ENCODE results near the gene LENG1.

Gene LENG1

DNA sequence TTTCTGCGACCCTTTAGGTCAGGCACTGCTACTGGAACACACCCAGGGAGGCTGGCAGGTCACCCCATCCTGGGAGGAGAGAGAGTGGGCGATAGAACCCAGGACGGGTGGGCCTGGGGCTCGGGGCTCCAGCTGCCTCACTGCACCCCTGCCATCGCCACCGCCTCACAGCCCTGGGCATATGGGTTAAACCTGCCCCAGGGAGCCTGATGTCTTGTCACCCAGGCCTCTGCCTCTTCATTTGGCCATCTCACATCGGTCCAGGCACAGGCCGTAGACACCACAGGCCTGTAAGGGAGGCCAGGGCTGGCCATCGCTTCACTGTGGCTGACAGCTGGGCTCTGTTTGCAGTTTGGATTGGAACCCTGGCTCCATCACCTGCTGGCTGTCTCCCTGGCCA, 33.8 kb downstream of the LENG1 start:
- no peak overlapping the region for H3K27ac ChIP-seq (ENCODE audit: low read depth, low read length)
- TF ChIP-seq EZH2phosphoT487 (conservative IDR thresholded peaks at IDR 0.05; ENCODE audit: low read length): no peak
- TF ChIP-seq, protein P1, sequence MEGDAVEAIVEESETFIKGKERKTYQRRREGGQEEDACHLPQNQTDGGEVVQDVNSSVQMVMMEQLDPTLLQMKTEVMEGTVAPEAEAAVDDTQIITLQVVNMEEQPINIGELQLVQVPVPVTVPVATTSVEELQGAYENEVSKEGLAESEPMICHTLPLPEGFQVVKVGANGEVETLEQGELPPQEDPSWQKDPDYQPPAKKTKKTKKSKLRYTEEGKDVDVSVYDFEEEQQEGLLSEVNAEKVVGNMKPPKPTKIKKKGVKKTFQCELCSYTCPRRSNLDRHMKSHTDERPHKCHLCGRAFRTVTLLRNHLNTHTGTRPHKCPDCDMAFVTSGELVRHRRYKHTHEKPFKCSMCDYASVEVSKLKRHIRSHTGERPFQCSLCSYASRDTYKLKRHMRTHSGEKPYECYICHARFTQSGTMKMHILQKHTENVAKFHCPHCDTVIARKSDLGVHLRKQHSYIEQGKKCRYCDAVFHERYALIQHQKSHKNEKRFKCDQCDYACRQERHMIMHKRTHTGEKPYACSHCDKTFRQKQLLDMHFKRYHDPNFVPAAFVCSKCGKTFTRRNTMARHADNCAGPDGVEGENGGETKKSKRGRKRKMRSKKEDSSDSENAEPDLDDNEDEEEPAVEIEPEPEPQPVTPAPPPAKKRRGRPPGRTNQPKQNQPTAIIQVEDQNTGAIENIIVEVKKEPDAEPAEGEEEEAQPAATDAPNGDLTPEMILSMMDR (IDR thresholded peaks at IDR 0.05; ENCODE audit: insufficient read depth, low read length, poor library complexity, severe bottlenecking): no peak
- no peaks in the 10 kb centered on the region for H4K20me1 ChIP-seq (ENCODE audit: low read depth, low read length)
- H3K4me3 ChIP-seq (ENCODE audit: insufficient read depth, low read length, poor library complexity, severe bottlenecking): no peak overlapping the region
- no peaks in the 10 kb centered on the region for H3K9me2 ChIP-seq (replicated peaks; ENCODE audit: insufficient read depth, low read length)
- no peaks in the 10 kb centered on the region for H3K36me3 ChIP-seq (ENCODE audit: low read length)
- no peaks in the 10 kb centered on the region for H3K79me2 ChIP-seq (ENCODE audit: insufficient read depth, low read length)
- no peak overlapping the region for H2AFZ ChIP-seq (ENCODE audit: low read depth, low read length, severe bottlenecking)
- H3K9ac ChIP-seq (ENCODE audit: low read length): no peak overlapping the region
- no peak overlapping the region for H3K4me2 ChIP-seq (ENCODE audit: low read depth, low read length, poor library complexity, severe bottlenecking)
- H3K27me3 ChIP-seq (ENCODE audit: low read length): no peaks in the 10 kb centered on the region
- H3K9me3 ChIP-seq (ENCODE audit: insufficient read depth, low read length): no peaks in the 10 kb centered on the region
- H3F3A ChIP-seq (ENCODE audit: insufficient read depth): no peaks in the 10 kb centered on the region

DNA sequence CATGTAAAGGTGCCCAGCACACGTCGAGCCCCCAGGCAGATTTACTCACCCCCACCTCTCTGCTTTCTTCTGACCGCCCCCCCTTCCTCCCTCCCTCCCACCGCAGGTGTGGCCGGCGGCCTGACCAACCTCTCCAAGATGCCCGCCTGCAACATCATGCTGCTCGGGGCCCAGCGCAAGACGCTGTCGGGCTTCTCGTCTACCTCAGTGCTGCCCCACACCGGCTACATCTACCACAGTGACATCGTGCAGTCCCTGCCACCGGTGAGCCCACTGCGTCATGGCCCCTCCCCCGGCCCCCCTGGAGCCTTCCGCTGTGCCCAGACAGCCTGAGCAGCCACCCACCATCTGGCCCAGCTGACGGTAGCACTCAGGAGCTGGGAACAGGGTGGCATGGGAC, 35.1 kb downstream of the LENG1 start:
- Histone ChIP-seq H3K9me2 (replicated peaks; ENCODE audit: insufficient read depth, low read length) (no peaks in the 10 kb centered on the region), H3F3A (ENCODE audit: insufficient read depth) (no peaks in the 10 kb centered on the region), H3K27me3 (ENCODE audit: low read length) (no peaks in the 10 kb centered on the region), H3K9ac (ENCODE audit: low read length) (no peak overlapping the region), H3K4me2 (ENCODE audit: low read depth, low read length, poor library complexity, severe bottlenecking) (no peak overlapping the region), H2AFZ (ENCODE audit: low read depth, low read length, severe bottlenecking) (no peak overlapping the region), H4K20me1 (ENCODE audit: low read depth, low read length) (no peaks in the 10 kb centered on the region), H3K27ac (ENCODE audit: low read depth, low read length) (no peak overlapping the region), H3K4me3 (ENCODE audit: insufficient read depth, low read length, poor library complexity, severe bottlenecking) (no peak overlapping the region), H3K9me3 (ENCODE audit: insufficient read depth, low read length) (no peaks in the 10 kb centered on the region), H3K79me2 (ENCODE audit: insufficient read depth, low read length) (no peaks in the 10 kb centered on the region), H3K36me3 (ENCODE audit: low read length) (no peaks in the 10 kb centered on the region)
- TF ChIP-seq EZH2phosphoT487 (conservative IDR thresholded peaks at IDR 0.05; ENCODE audit: low read length): no peak
- TF ChIP-seq, protein P1 (IDR thresholded peaks at IDR 0.05; ENCODE audit: insufficient read depth, low read length, poor library complexity, severe bottlenecking): no peak

DNA sequence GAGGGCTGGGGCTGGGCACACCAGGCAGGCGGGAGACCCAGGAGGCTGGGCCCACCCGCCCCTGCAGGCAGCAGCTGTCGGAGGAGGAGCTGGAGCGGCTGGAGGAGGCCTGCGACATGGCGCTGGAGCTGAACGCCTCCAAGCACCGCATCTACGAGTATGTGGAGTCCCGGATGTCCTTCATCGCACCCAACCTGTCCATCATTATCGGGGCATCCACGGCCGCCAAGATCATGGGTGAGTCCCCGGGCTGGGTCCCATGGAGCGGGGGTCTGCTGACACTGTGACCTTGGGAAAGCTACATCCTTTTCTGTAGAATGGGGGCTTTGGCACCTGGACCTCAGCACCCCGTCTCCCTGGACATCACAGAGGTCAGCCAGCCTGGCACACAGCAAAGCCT, 35.8 kb downstream of the LENG1 start:
- H3K36me3 ChIP-seq (ENCODE audit: low read length): no peaks in the 10 kb centered on the region
- H3K27ac ChIP-seq (ENCODE audit: low read depth, low read length): no peak overlapping the region
- TF ChIP-seq EZH2phosphoT487 (conservative IDR thresholded peaks at IDR 0.05; ENCODE audit: low read length): no peak
- TF ChIP-seq, protein P1 (IDR thresholded peaks at IDR 0.05; ENCODE audit: insufficient read depth, low read length, poor library complexity, severe bottlenecking): no peak
- no peaks in the 10 kb centered on the region for H3K27me3 ChIP-seq (ENCODE audit: low read length)
- no peaks in the 10 kb centered on the region for H3K9me2 ChIP-seq (replicated peaks; ENCODE audit: insufficient read depth, low read length)
- no peak overlapping the region for H3K4me3 ChIP-seq (ENCODE audit: insufficient read depth, low read length, poor library complexity, severe bottlenecking)
- no peaks in the 10 kb centered on the region for H4K20me1 ChIP-seq (ENCODE audit: low read depth, low read length)
- H3F3A ChIP-seq (ENCODE audit: insufficient read depth): no peaks in the 10 kb centered on the region
- H3K4me2 ChIP-seq (ENCODE audit: low read depth, low read length, poor library complexity, severe bottlenecking): no peak overlapping the region
- no peak overlapping the region for H3K9ac ChIP-seq (ENCODE audit: low read length)
- H3K79me2 ChIP-seq (ENCODE audit: insufficient read depth, low read length): no peaks in the 10 kb centered on the region
- no peak overlapping the region for H2AFZ ChIP-seq (ENCODE audit: low read depth, low read length, severe bottlenecking)
- no peaks in the 10 kb centered on the region for H3K9me3 ChIP-seq (ENCODE audit: insufficient read depth, low read length)
